H9 (cell line): ENCODE data around the gene PIEZO2. TPM values are rescaled to one million over a fixed set of nuclear protein-coding genes. Genes with fewer than 3 reads are reported as not detected.

Experiments
- DNase-seq: peaks from one replicate; pipeline ENCODE4 v3.0.0-alpha.2; 2017
- H2AFZ ChIP-seq: one replicate; pipeline ENCODE4 v1.6.1; 2013; ENCODE audit warnings: mild to moderate bottlenecking, low read length, control low read depth, moderate library complexity
- H2AK5ac ChIP-seq: 2 replicates; pipeline ENCODE4 v1.6.1; 2013; ENCODE audit warnings: low read length, control low read depth, mixed read lengths; ENCODE audit not compliant: insufficient read length
- H2BK120ac ChIP-seq: one replicate; pipeline ENCODE4 v1.6.1; 2013; ENCODE audit warnings: low read depth, mild to moderate bottlenecking, low read length, control low read depth, inconsistent platforms; ENCODE audit not compliant: poor library complexity, severe bottlenecking
- H2BK12ac ChIP-seq: 2 replicates; pipeline ENCODE4 v1.6.1; 2013; ENCODE audit warnings: low read length, control low read depth, mixed read lengths, low read depth; ENCODE audit not compliant: insufficient read length
- H2BK15ac ChIP-seq: 2 replicates; pipeline ENCODE4 v1.6.1; 2013; ENCODE audit warnings: low read depth, low read length, control low read depth
- H2BK20ac ChIP-seq: one replicate; pipeline ENCODE4 v1.6.1; 2013; ENCODE audit warnings: low read depth, mild to moderate bottlenecking, low read length, control low read depth, inconsistent platforms; ENCODE audit not compliant: poor library complexity, severe bottlenecking
- H2BK5ac ChIP-seq: 2 replicates; pipeline ENCODE4 v1.6.1; 2013; ENCODE audit warnings: low read length, control low read depth, mixed read lengths; ENCODE audit not compliant: insufficient read length
- H3K14ac ChIP-seq: 2 replicates; pipeline ENCODE4 v1.6.1; 2013; ENCODE audit warnings: low read length, control low read depth; ENCODE audit not compliant: insufficient read depth
- H3K18ac ChIP-seq: 2 replicates; pipeline ENCODE4 v1.6.1; 2013; ENCODE audit warnings: low read depth, mild to moderate bottlenecking, mixed read lengths, low read length, control low read depth; ENCODE audit not compliant: insufficient read length
- H3K23ac ChIP-seq: 2 replicates; pipeline ENCODE4 v1.6.1; 2013; ENCODE audit warnings: low read length, control low read depth, mixed read lengths, low read depth; ENCODE audit not compliant: insufficient read length
- H3K23me2 ChIP-seq: 2 replicates; pipeline ENCODE4 v1.6.1; 2013; ENCODE audit warnings: low read depth, mild to moderate bottlenecking, mixed read lengths, low read length, control low read depth; ENCODE audit not compliant: insufficient read length, poor library complexity, severe bottlenecking
- H3K27ac ChIP-seq: 2 replicates; pipeline ENCODE4 v1.5.1; 2013; ENCODE audit warnings: low read length, control low read depth, mixed read lengths, low read depth; ENCODE audit not compliant: insufficient read length
- H3K27me3 ChIP-seq: 2 replicates; pipeline ENCODE4 v1.6.1; 2013; ENCODE audit warnings: low read length, control low read depth, inconsistent platforms; ENCODE audit not compliant: insufficient read depth
- H3K4ac ChIP-seq: 2 replicates; pipeline ENCODE4 v1.6.1; 2013; ENCODE audit warnings: low read depth, mild to moderate bottlenecking, control low read depth, inconsistent platforms, low read length, moderate library complexity
- H3K4me1 ChIP-seq: 2 replicates; pipeline ENCODE4 v1.6.1; 2013; ENCODE audit warnings: low read length, control low read depth, inconsistent platforms; ENCODE audit not compliant: insufficient read depth
- H3K4me2 ChIP-seq: 2 replicates; pipeline ENCODE4 v1.6.1; 2013; ENCODE audit warnings: low read length, control low read depth, mixed read lengths; ENCODE audit not compliant: insufficient read length, insufficient read depth
- H3K56ac ChIP-seq: 2 replicates; pipeline ENCODE4 v1.6.1; 2013; ENCODE audit warnings: low read depth, mild to moderate bottlenecking, mixed read lengths, low read length, control low read depth; ENCODE audit not compliant: insufficient read length
- H3K79me1 ChIP-seq: 2 replicates; pipeline ENCODE4 v1.6.1; 2013; ENCODE audit warnings: low read depth, mild to moderate bottlenecking, moderate library complexity, low read length, control low read depth, inconsistent platforms; ENCODE audit not compliant: insufficient read depth, poor library complexity, severe bottlenecking
- H3K79me2 ChIP-seq: 2 replicates; pipeline ENCODE4 v1.6.1; 2013; ENCODE audit warnings: low read length, control low read depth, inconsistent platforms; ENCODE audit not compliant: insufficient read depth
- H3K9ac ChIP-seq: 2 replicates; pipeline ENCODE4 v1.6.1; 2013; ENCODE audit warnings: low read length, control low read depth, mixed read lengths; ENCODE audit not compliant: insufficient read length; ENCODE audit errors: extremely low read depth
- H3K9me3 ChIP-seq: one replicate; pipeline ENCODE4 v1.6.1; 2013; ENCODE audit warnings: low read depth, low read length, inconsistent platforms; ENCODE audit not compliant: control insufficient read depth
- H3T11ph ChIP-seq: one replicate; pipeline ENCODE4 v1.6.1; 2013; ENCODE audit warnings: mild to moderate bottlenecking, low read length, control low read depth, inconsistent platforms
- H4K20me1 ChIP-seq: one replicate; pipeline ENCODE4 v1.6.1; 2013; ENCODE audit not compliant: control insufficient read depth, insufficient read length, insufficient read depth
- H4K5ac ChIP-seq: 2 replicates; pipeline ENCODE4 v1.6.1; 2013; ENCODE audit warnings: low read depth, mild to moderate bottlenecking, mixed read lengths, low read length, control low read depth; ENCODE audit not compliant: insufficient read length
- H4K8ac ChIP-seq: replicated peaks from 2 replicates; pipeline ENCODE4 v1.6.1; 2013; ENCODE audit warnings: low read length, control low read depth, mixed read lengths, low read depth; ENCODE audit not compliant: insufficient read length
- H4K91ac ChIP-seq: 2 replicates; pipeline ENCODE4 v1.6.1; 2013; ENCODE audit warnings: low read depth, mild to moderate bottlenecking, moderate library complexity, mixed read lengths, low read length, control low read depth; ENCODE audit not compliant: insufficient read length
- H3K27ac Mint-ChIP-seq, 3 experiments: 2 replicates in 2 of 3; 3 replicates in 1 of 3; pipeline ENCODE4 v1.8.0; 2020 to 2021; ENCODE audit warnings: mixed read lengths in 3 of 3, mild to moderate bottlenecking in 1 of 3, moderate library complexity in 1 of 3
- H3K27me3 Mint-ChIP-seq: 2 replicates; pipeline ENCODE4 v1.8.0; 2021; ENCODE audit warnings: low read depth, mild to moderate bottlenecking, moderate library complexity, mixed read lengths
- H3K36me3 Mint-ChIP-seq, 3 experiments: 2 replicates in 2 of 3; 3 replicates in 1 of 3; pipeline ENCODE4 v1.8.0; 2020 to 2021; ENCODE audit warnings: low read depth in 3 of 3, mixed read lengths in 3 of 3; ENCODE audit not compliant: insufficient read depth in 1 of 3
- H3K4me1 Mint-ChIP-seq, 2 experiments: 2 replicates each; pipeline ENCODE4 v1.8.0; 2020; ENCODE audit warnings: mixed read lengths in 2 of 2
- H3K4me3 Mint-ChIP-seq, 2 experiments: 2 replicates in 1 of 2; 3 replicates in 1 of 2; pipeline ENCODE4 v1.8.0; 2020 to 2021; ENCODE audit warnings: mild to moderate bottlenecking in 2 of 2, mixed read lengths in 2 of 2, moderate library complexity in 1 of 2
- H3K9me3 Mint-ChIP-seq, 2 experiments: 2 replicates in 1 of 2; 3 replicates in 1 of 2; pipeline ENCODE4 v1.8.0; 2020; ENCODE audit warnings: mild to moderate bottlenecking in 2 of 2, mixed read lengths in 2 of 2, moderate library complexity in 1 of 2
- CTCF ChIP-seq: fragments of 200-600 bp; sonication (generic); conservative IDR thresholded peaks from 3 replicates; pipeline ENCODE4 v1.8.0; 2021; ENCODE audit warnings: antibody characterized with exemption, mild to moderate bottlenecking
- WGBS: extraction: QIAGEN DNeasy Blood & Tissue Kit; methylation state at CpG from one replicate; pipeline ENCODE4 v1.1.7; 2013; ENCODE audit warnings: missing lambda C conversion rate, low lambda C conversion rate, mixed read lengths; ENCODE audit not compliant: insufficient read length; ENCODE audit errors: extremely low coverage; 5-methylcytosine and 5-hydroxymethylcytosine counted together
- total RNA-seq: library from RNA; stranded (reverse); gene quantifications from 2 replicates; pipeline ENCODE4 v1.2.1, GENCODE V29; 2021

The PIEZO2 gene
- total RNA-seq, 1 experiment from 2014 or later: 3.9 TPM

- peaks cover 0 to 2% (median 0%) of the 10 kb centered on the region in 3 experiments; a peak in 4 of 7 replicates for H3K36me3 Mint-ChIP-seq
- Histone ChIP-seq H3K27ac (no peak overlapping the region), H4K5ac (no peak overlapping the region), H3K4me2 (no peak overlapping the region), H3K56ac (no peak overlapping the region), H2BK20ac (no peak overlapping the region), H2AK5ac (no peak overlapping the region), H4K8ac (no peak overlapping the region), H2BK5ac (no peak overlapping the region), H4K91ac (no peak overlapping the region), H3K27me3 (no peaks in the 10 kb centered on the region), H3K23ac (no peak overlapping the region), H4K20me1 (no peaks in the 10 kb centered on the region), H3K4me1 (peaks cover 9% of the 10 kb centered on the region), H3K79me1 (no peaks in the 10 kb centered on the region), H3K23me2 (no peaks in the 10 kb centered on the region), H2BK120ac (no peak overlapping the region), H3K9me3 (no peaks in the 10 kb centered on the region), H3T11ph (no peak overlapping the region), H3K18ac (no peak overlapping the region), H2AFZ (no peak overlapping the region), H3K4ac (no peak overlapping the region), H3K79me2 (no peaks in the 10 kb centered on the region), H2BK12ac (no peak overlapping the region), H3K14ac (no peak overlapping the region), H3K9ac (no peak overlapping the region), H2BK15ac (no peak overlapping the region)
- no peaks in the 10 kb centered on the region for H3K9me3 Mint-ChIP-seq
- H3K4me1 Mint-ChIP-seq: peaks cover 30 to 32% of the 10 kb centered on the region in 2 experiments
- TF ChIP-seq CTCF: no peak
- peak overlapping the region; percentile 3 to 80 (median 74); a peak in 3 of 7 replicates for H3K27ac Mint-ChIP-seq
- no peaks in the 10 kb centered on the region for H3K27me3 Mint-ChIP-seq
- no peak overlapping the region for H3K4me3 Mint-ChIP-seq
- DNase-seq: no peak
- whole genome bisulfite sequencing: no CpG with 5 or more reads among the region's 6 CpGs
Measured at GRCh38 chr18:11020877-11021414, 128.4 kb downstream of the PIEZO2 start.
